ENCODE results near the gene PLEK.

Gene PLEK

DNA sequence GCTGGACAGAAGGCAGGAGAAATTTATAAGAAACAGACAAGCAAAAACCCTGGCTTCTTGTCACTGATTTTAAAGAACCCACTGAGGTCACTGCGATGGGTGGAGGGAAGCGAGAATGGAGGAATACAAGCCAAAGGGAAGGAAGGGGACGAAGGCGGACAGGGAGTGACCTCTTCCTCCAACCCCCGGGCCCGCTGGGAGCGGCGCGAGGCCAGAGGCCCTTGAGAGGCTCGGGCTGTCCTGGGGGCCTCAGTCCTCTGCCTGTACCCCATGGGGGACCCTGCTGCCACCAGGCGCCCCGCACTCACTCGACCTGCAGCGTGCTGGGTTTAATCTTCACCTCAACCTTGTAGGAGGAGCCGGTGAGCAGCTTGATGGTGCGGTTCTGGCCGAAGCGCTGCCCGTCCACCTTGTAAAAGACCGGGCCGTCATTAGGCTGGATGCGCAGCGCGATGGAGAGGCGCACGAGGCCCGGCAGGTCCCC, 46.1 kb upstream of the PLEK start:
- Histone ChIP-seq H3K27ac (replicated peaks) (no peak overlapping the region), H3K4me3 (replicated peaks; ENCODE audit: insufficient read depth, low read length) (peak overlapping the region; percentile 53)
- DNase-seq (ENCODE audit: low read depth in 1 of 2, low spot score in 1 of 2), result no peak

GRCh38 chr2:68319398-68320117, 45.5 kb upstream of the PLEK start, which contains the start of gene CNRIP1:
Gene CNRIP1 (minus strand): TSS chr2:68319949. CDS start chr2:68319400, 549 bp downstream.
- DNase-seq (ENCODE audit: low read depth in 1 of 2, low spot score in 1 of 2), result peak in 1 of 2 experiments; percentile 13
- TF ChIP-seq SPI1 (IDR thresholded peaks at IDR 0.05; ENCODE audit: borderline replicate concordance, low read depth) (no peak), POLR2AphosphoS5 (IDR thresholded peaks at IDR 0.05; ENCODE audit: low read depth) (no peak), GABPA (IDR thresholded peaks at IDR 0.05; ENCODE audit: low read depth) (no peak), REST (IDR thresholded peaks at IDR 0.05; ENCODE audit: insufficient replicate concordance, low read depth) (no peak), CTCF (IDR thresholded peaks at IDR 0.05; ENCODE audit: insufficient read depth, low read length) (no peak)
- no peak within 1 kb of the TSS for H3K27ac ChIP-seq (replicated peaks)
- H3K4me3 ChIP-seq (replicated peaks; ENCODE audit: insufficient read depth, low read length), result peak within 1 kb of the TSS; percentile 53
- H3K27me3 ChIP-seq (ENCODE audit: insufficient read depth, poor library complexity, severe bottlenecking), result peaks cover 9% of the 10 kb centered on the region

More for the DNA sequence above, 46.1 kb upstream of the PLEK start:
- no peak for TF ChIP-seq GABPA (IDR thresholded peaks at IDR 0.05; ENCODE audit: low read depth)
- no peak for TF ChIP-seq REST (IDR thresholded peaks at IDR 0.05; ENCODE audit: insufficient replicate concordance, low read depth)
- no peak for TF ChIP-seq SPI1 (IDR thresholded peaks at IDR 0.05; ENCODE audit: borderline replicate concordance, low read depth)
- TF ChIP-seq CTCF (IDR thresholded peaks at IDR 0.05; ENCODE audit: insufficient read depth, low read length), result no peak
- no peak for TF ChIP-seq POLR2AphosphoS5 (IDR thresholded peaks at IDR 0.05; ENCODE audit: low read depth)
- H3K27me3 ChIP-seq (ENCODE audit: insufficient read depth, poor library complexity, severe bottlenecking), result peaks cover 9% of the 10 kb centered on the region

- peaks cover 9% of the 10 kb centered on the region for H3K27me3 ChIP-seq (ENCODE audit: insufficient read depth, poor library complexity, severe bottlenecking)
- no peak overlapping the region for H3K27ac ChIP-seq (replicated peaks)
- DNase-seq (ENCODE audit: low read depth in 1 of 2, low spot score in 1 of 2), result no peak
- peak overlapping the region; percentile 53 for H3K4me3 ChIP-seq (replicated peaks; ENCODE audit: insufficient read depth, low read length)
- TF ChIP-seq GABPA (IDR thresholded peaks at IDR 0.05; ENCODE audit: low read depth), result no peak
- TF ChIP-seq REST (IDR thresholded peaks at IDR 0.05; ENCODE audit: insufficient replicate concordance, low read depth), result peak; percentile 87
- no peak for TF ChIP-seq SPI1 (IDR thresholded peaks at IDR 0.05; ENCODE audit: borderline replicate concordance, low read depth)
Observed at GRCh38 chr2:68320118-68320641, 44.9 kb upstream of the PLEK start.

All from HL-60 (cell line).